Thymus (tissue), 11 donors: ENCODE results near the gene FAM13A. TPM values are rescaled to one million over a fixed set of nuclear protein-coding genes. Genes with fewer than 3 reads are reported as not detected.
"Not testable (repeated sequence)": the region's sequence is repeated elsewhere in the genome, so short reads cannot be mapped to it uniquely, and the experiment has no call there.

Experiments
- DNase-seq, 9 donors: peaks; one replicate each; pipeline ENCODE4 v3.0.0-alpha.2; 2013; ENCODE audit warnings: low spot score in 9 of 9, low read depth in 6 of 9, missing footprints in 1 of 9
- H3K27ac ChIP-seq, 2 donors: one replicate each; pipeline ENCODE4 v1.5.1; 2013; ENCODE audit warnings: control low read depth in 1 of 2, low read depth in 1 of 2, low read length in 1 of 2, mild to moderate bottlenecking in 1 of 2, moderate library complexity in 1 of 2
- H3K27me3 ChIP-seq, 2 donors: one replicate each; pipeline ENCODE4 v1.5.1; 2013; ENCODE audit warnings: low read length in 1 of 2; ENCODE audit not compliant: control insufficient read depth in 2 of 2, insufficient read depth in 1 of 2
- H3K36me3 ChIP-seq, 2 donors: one replicate each; pipeline ENCODE4 v1.5.1; 2013; ENCODE audit warnings: low read length in 1 of 2, mild to moderate bottlenecking in 1 of 2, moderate library complexity in 1 of 2; ENCODE audit not compliant: control insufficient read depth in 2 of 2, insufficient read depth in 2 of 2
- H3K4me1 ChIP-seq, 2 donors: one replicate each; pipeline ENCODE4 v1.5.1; 2013; ENCODE audit warnings: low read length in 2 of 2; ENCODE audit not compliant: control insufficient read depth in 2 of 2, insufficient read depth in 2 of 2
- H3K4me3 ChIP-seq, 2 donors: one replicate each; pipeline ENCODE4 v1.5.1; 2013; ENCODE audit warnings: low read length in 2 of 2, control low read depth in 1 of 2, mild to moderate bottlenecking in 1 of 2
- H3K9me3 ChIP-seq, 2 donors: one replicate each; pipeline ENCODE4 v1.5.1; 2013; ENCODE audit warnings: low read length in 1 of 2, mild to moderate bottlenecking in 1 of 2; ENCODE audit not compliant: control insufficient read depth in 2 of 2, insufficient read depth in 1 of 2
- WGBS: extraction: QIAGEN DNeasy Blood & Tissue Kit; methylation state at CpG from one replicate; pipeline ENCODE4 v1.1.7; 2013; 5-methylcytosine and 5-hydroxymethylcytosine counted together
- polyA plus RNA-seq: library from polyadenylated mRNA; stranded (reverse); fragments of 200-250 nt; gene quantifications from one replicate; pipeline ENCODE4 v1.2.3, GENCODE V29; 2013
- total RNA-seq: library from RNA; stranded (reverse); fragments of 120-200 nt; gene quantifications from one replicate; pipeline ENCODE4 v1.2.4, GENCODE V29; 2013
- donor health status: healthy.

The FAM13A gene
- total and polyA plus RNA-seq, 2 donors: 9.0 to 9.3 TPM

GRCh38 chr4:89071311-89071710, 14.3 kb upstream of the FAM13A start:
- H3K27ac ChIP-seq: no peak overlapping the region
- H3K4me1 ChIP-seq: no peaks in the 10 kb centered on the region
- H3K36me3 ChIP-seq: no peaks in the 10 kb centered on the region
- 96% methylated on average over 3 of the region's 3 CpGs for whole genome bisulfite sequencing
- no peak for DNase-seq
- H3K27me3 ChIP-seq: no peaks in the 10 kb centered on the region
- H3K4me3 ChIP-seq: no peak overlapping the region
- H3K9me3 ChIP-seq: no peaks in the 10 kb centered on the region

GRCh38 chr4:89070041-89070440, 13.1 kb upstream of the FAM13A start:
- no peak overlapping the region for H3K27ac ChIP-seq
- H3K4me3 ChIP-seq: no peak overlapping the region
- no peaks in the 10 kb centered on the region for H3K4me1 ChIP-seq
- no peaks in the 10 kb centered on the region for H3K9me3 ChIP-seq
- H3K36me3 ChIP-seq: no peaks in the 10 kb centered on the region
- 96% methylated on average over 2 of the region's 2 CpGs for WGBS
- no peak for DNase-seq
- H3K27me3 ChIP-seq: no peaks in the 10 kb centered on the region

DNA sequence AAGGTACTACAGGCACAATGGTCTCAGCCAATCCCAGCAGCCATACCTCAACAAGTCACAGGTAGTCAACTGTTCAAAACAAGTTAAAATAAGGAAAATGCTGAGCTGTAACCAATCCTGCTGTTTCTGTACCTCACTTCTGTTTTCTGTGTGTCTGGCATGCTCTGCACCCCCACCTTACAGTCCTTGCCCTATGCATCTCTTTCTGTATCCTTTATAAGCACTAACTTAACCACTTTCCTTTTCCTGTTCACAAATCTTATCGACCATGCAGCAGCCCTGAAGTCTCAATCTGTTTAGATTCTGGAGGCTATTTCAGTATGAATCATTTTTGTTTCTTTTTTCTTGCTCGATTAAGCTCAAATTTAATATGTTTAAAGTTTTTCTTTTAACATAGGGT, 12.5 kb upstream of the FAM13A start:
- Histone ChIP-seq H3K4me1 (no peaks in the 10 kb centered on the region), H3K27ac (no peak overlapping the region), H3K4me3 (no peak overlapping the region), H3K36me3 (no peaks in the 10 kb centered on the region), H3K27me3 (no peaks in the 10 kb centered on the region), H3K9me3 (no peaks in the 10 kb centered on the region)
- no peak for DNase-seq
- WGBS: 7% methylated on average over 2 of the region's 2 CpGs

- DNase-seq: no peak
- no peaks in the 10 kb centered on the region for H3K4me1 ChIP-seq
- no peak overlapping the region for H3K4me3 ChIP-seq
- H3K9me3 ChIP-seq: no peaks in the 10 kb centered on the region
- no peaks in the 10 kb centered on the region for H3K27me3 ChIP-seq
- H3K27ac ChIP-seq: no peak overlapping the region
- no peaks in the 10 kb centered on the region for H3K36me3 ChIP-seq
Measured at GRCh38 chr4:89067417-89067816, 10.4 kb upstream of the FAM13A start.

DNA sequence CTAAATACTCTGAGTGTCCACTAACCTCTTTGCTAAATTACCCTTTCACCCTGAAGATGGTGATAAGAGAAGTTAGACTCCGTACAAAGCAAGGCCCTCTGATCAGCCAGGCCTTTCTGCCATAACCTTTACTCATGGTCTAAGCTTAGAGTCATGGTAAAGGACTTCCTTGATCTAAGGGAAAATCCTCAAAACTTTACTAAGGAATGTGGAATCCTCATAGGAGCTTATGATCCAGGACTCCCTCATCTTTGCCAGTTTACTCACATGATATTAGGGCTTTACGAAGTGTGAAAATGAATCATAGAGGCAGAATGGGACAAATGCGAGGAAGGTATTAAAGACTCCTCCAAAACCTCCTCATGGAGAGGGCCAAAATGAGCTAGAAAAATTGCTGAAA, 7.9 kb upstream of the FAM13A start:
- H3K27me3 ChIP-seq: no peaks in the 10 kb centered on the region
- H3K27ac ChIP-seq: no peak overlapping the region
- H3K9me3 ChIP-seq: no peaks in the 10 kb centered on the region
- no peaks in the 10 kb centered on the region for H3K36me3 ChIP-seq
- H3K4me3 ChIP-seq: no peak overlapping the region
- WGBS: 95% methylated on average over 3 of the region's 3 CpGs
- H3K4me1 ChIP-seq: no peaks in the 10 kb centered on the region
- no peak for DNase-seq

DNA sequence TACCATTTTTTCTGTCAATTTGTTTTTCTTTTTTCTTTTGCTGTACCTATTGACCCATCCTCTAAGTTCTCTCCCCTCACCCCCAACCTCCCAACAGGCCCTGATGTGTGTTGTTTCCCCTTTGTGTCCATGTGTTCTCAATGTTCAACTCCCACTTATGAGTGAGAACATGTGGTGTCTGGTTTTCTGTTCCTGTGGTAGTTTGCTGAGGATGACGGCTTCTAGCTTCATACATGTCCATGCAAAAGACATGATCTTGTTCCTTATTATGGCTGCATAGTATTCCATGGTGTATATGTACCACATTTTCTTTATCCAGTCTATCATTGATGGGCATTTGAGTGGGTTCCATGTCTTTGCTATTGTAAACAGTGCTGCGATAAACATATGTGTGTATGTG, 859 bp upstream of the FAM13A start:
- H3K36me3 ChIP-seq, H3K4me1 ChIP-seq, H3K4me3 ChIP-seq, H3K27ac ChIP-seq, H3K27me3 ChIP-seq, DNase-seq, H3K9me3 ChIP-seq: not testable (repeated sequence)
- 49% methylated on average over 2 of the region's 2 CpGs for WGBS

- peak overlapping the region in 1 of 2 donors; percentile 59 for H3K27ac ChIP-seq
- H3K4me3 ChIP-seq: peak overlapping the region; percentile 29 to 35
- DNase-seq: no peak
- 43% methylated on average over 2 of the region's 2 CpGs for WGBS
- no peaks in the 10 kb centered on the region for H3K36me3 ChIP-seq
- peaks cover 0 to 2% of the 10 kb centered on the region in 2 donors for H3K4me1 ChIP-seq
- H3K27me3 ChIP-seq: no peaks in the 10 kb centered on the region
- H3K9me3 ChIP-seq: no peaks in the 10 kb centered on the region
Measured at GRCh38 chr4:89056292-89056952, 563 bp downstream of the FAM13A start.

DNA sequence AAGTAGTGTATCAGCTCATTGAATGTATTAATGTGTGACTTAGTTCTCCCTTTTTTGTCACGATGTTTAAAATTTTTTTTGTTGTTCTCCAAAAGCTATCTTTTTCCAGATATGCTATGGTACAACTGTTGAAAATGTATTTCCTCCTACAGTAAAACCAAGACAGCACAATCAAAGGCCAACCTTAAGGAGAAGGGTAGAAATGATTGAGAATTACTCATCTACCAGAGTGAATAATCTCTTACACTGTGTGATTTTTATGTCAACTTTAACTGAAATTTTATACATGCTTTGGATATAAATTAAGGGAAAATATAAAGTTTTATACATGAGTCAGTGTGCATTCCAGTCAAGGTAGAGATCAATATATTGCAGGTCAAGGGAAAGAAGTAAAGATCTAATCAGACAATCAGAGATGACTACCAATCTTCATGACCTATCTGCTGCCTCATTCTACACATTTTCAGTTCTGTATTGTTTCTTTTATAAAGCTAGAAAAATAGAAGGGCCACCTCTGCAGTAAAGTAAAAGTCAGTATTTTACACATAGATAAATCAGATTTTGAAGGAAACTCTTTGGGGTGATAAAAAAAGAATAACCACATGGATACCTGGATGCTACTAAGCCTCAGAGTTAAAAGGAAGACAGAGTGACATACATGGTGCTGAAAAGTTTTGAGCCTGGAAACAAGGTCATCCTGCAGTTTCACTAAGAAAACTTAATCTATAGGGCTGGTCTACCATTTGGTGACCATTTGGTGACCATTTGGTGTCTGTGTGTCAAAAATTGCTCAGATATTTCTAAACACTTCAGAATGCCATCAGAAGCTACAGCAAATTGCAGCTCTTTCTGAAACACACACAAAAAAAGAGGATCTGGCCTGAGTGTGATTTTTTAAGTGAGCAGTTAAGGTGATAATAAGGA, 1.6 kb downstream of the FAM13A start:
- Histone ChIP-seq H3K36me3 (no peaks in the 10 kb centered on the region), H3K27ac (no peak overlapping the region), H3K9me3 (no peaks in the 10 kb centered on the region), H3K4me3 (no peak overlapping the region), H3K4me1 (peaks cover 0 to 2% of the 10 kb centered on the region in 2 donors), H3K27me3 (no peaks in the 10 kb centered on the region)
- DNase-seq: peak in 1 of 9 donors; percentile 9
- WGBS: 54% methylated on average over 1 of the region's 1 CpG

GRCh38 chr4:89054627-89055026, 2.4 kb downstream of the FAM13A start:
- H3K4me3 ChIP-seq: no peak overlapping the region
- peaks cover 0 to 2% of the 10 kb centered on the region in 2 donors for H3K4me1 ChIP-seq
- H3K27me3 ChIP-seq: no peaks in the 10 kb centered on the region
- no peaks in the 10 kb centered on the region for H3K9me3 ChIP-seq
- no peaks in the 10 kb centered on the region for H3K36me3 ChIP-seq
- DNase-seq: no peak
- WGBS: 73% methylated on average over 1 of the region's 1 CpG
- H3K27ac ChIP-seq: no peak overlapping the region
